ENCODE measurements around the gene PARL. TPM values are rescaled to one million over a fixed set of nuclear protein-coding genes. Genes with fewer than 3 reads are reported as not detected.
A peak's percentile ranks its signal among the peaks of the same experiment; 100 is the strongest.

PARL gene
- polyA plus RNA-seq, 2 of the 4 experiments (the other 2 are of a cell fraction), result 45.9 to 71.6 TPM

DNA sequence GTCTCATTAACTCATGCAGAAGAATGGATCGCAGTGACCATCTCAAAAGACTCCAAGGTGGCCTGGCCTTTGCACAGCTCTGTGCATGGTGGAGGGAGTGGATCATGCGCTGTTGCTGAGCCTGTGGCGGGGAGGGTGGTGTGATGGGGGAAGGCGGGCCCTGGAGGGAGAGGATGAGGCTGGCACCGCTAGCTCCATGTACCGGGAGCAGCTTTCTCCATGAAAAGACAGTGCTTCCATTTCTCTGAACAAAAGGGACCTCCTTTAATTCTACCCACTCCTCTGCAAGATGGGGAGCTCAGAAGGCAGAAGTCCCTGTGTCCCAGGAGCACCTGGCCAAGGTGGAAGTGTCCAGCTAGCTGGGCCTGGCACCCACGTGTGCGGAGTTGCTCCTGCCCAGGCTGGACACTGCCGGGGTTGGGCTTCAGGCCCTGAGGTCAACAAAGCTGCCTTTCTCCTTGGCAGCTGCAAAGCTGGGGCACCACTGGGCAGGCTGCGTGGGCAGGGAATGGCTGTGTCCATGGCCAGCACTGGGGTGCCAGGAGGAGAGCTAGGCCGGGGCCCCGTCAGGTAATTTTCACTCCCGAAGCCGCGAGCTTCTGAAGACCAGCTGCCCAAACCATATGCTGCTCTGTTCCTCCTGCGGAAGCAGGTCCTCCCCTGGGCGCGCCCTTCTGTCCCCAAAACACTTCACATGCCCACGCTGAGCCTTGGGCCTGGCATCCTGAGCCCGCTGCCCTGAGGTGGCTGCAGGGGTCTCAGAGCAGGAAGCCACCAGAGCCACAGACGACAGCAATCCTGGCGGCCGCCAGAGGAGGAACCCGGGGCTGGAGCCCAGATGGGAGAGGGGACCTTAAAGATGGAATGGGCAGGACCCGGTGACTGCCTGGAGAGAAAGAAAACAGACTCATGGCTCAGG lies 65.7 kb downstream of the PARL start:
- Histone ChIP-seq H3K4me3 (no peak overlapping the region), H3K4me2 (no peak overlapping the region), H3K4me1 (peaks cover 3% of the 10 kb centered on the region; the same call in 1 of the 3 replicates), H3K9me3 (no peaks in the 10 kb centered on the region), H3K27ac (no peak overlapping the region)
- peak in 1 of 2 experiments; percentile 9; a peak in 1 of 6 replicates for ATAC-seq
- no peak for FAIRE-seq
- WGBS (ENCODE audit: missing lambda C conversion rate), result 92% methylated on average over 14 of the region's 25 CpGs
- TF ChIP-seq HOXB5 (CRISPR knock-in tag; IDR thresholded peaks at IDR 0.05) (no peak), CTCF (IDR thresholded peaks at IDR 0.05) (no peak), KDM5A (IDR thresholded peaks at IDR 0.05) (no peak), BHLHE40 (IDR thresholded peaks at IDR 0.05; ENCODE audit: low read depth, low read length) (no peak), NR3C1 (IDR thresholded peaks at IDR 0.05) (no peak), ATOH8 (CRISPR knock-in tag; IDR thresholded peaks at IDR 0.05; ENCODE audit: low read depth) (no peak), CBX2 (IDR thresholded peaks at IDR 0.05; ENCODE audit: borderline replicate concordance, low read depth) (no peak)
- TF ChIP-seq, protein P1, sequence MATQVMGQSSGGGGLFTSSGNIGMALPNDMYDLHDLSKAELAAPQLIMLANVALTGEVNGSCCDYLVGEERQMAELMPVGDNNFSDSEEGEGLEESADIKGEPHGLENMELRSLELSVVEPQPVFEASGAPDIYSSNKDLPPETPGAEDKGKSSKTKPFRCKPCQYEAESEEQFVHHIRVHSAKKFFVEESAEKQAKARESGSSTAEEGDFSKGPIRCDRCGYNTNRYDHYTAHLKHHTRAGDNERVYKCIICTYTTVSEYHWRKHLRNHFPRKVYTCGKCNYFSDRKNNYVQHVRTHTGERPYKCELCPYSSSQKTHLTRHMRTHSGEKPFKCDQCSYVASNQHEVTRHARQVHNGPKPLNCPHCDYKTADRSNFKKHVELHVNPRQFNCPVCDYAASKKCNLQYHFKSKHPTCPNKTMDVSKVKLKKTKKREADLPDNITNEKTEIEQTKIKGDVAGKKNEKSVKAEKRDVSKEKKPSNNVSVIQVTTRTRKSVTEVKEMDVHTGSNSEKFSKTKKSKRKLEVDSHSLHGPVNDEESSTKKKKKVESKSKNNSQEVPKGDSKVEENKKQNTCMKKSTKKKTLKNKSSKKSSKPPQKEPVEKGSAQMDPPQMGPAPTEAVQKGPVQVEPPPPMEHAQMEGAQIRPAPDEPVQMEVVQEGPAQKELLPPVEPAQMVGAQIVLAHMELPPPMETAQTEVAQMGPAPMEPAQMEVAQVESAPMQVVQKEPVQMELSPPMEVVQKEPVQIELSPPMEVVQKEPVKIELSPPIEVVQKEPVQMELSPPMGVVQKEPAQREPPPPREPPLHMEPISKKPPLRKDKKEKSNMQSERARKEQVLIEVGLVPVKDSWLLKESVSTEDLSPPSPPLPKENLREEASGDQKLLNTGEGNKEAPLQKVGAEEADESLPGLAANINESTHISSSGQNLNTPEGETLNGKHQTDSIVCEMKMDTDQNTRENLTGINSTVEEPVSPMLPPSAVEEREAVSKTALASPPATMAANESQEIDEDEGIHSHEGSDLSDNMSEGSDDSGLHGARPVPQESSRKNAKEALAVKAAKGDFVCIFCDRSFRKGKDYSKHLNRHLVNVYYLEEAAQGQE (IDR thresholded peaks at IDR 0.05), result no peak
- no peak for DNase-seq (ENCODE audit: low read depth in 1 of 2, low spot score in 1 of 2)
- CTCF ChIA-PET, result interaction anchor here (1.1 kb wide), 1 partner anchor 337 kb away, joined by 3 read pairs; no protein-coding TSS in a partner anchor
- POLR2A ChIA-PET, result no interaction called here

DNA sequence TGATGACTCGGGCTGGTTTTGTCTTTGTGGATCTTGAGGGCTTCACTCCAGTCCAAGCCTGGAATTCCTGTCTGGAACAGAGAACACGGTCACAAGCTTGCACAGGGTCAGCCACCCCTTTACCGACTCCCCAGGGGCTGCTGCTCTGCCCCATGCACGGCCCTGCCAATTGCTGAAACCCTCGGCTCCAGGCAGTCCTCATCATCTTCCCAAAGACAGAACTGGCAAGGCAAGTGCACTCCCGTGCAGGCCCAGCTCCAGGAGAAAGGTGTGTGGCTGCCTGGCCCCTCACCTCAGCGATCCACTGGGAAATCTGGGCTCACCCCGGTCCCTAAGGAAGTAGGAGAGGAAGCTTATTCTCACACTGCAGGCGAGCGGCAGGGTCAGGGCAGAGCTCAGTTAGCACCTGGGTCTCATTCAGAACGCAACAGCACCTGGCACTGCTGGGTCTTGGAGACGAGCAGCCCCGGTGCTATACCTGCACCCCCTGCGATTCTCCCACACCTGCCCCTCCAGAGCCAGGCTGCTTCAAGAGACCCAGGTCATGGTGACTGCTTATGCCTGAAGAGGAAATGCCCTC lies 66.5 kb downstream of the PARL start:
- no peaks in the 10 kb centered on the region for H3K4me1 ChIP-seq
- DNase-seq (ENCODE audit: low read depth in 1 of 2, low spot score in 1 of 2) (no peak), FAIRE-seq (no peak), ATAC-seq (peak in 1 of 2 experiments; percentile 7; a peak in 2 of 6 replicates)
- no peak overlapping the region for H3K4me2 ChIP-seq
- 89% methylated on average over 3 of the region's 14 CpGs for WGBS (ENCODE audit: missing lambda C conversion rate)
- no peak overlapping the region for H3K27ac ChIP-seq
- H3K4me3 ChIP-seq, result no peak overlapping the region
- ChIA-PET CTCF (interaction anchor here (1.6 kb wide), 1 partner anchor 16 kb away, joined by 5 read pairs; no protein-coding TSS in a partner anchor), POLR2A (no interaction called here)
- H3K9me3 ChIP-seq, result no peaks in the 10 kb centered on the region
- TF ChIP-seq BCL3 (IDR thresholded peaks at IDR 0.05) (no peak), ZSCAN20 (CRISPR knock-in tag; IDR thresholded peaks at IDR 0.05) (no peak), HOXB13 (CRISPR knock-in tag; IDR thresholded peaks at IDR 0.05; ENCODE audit: low read depth) (no peak), SREBF2 (IDR thresholded peaks at IDR 0.05) (no peak), USF2 (IDR thresholded peaks at IDR 0.05) (no peak), KDM5A (IDR thresholded peaks at IDR 0.05) (no peak), PHF8 (IDR thresholded peaks at IDR 0.05; ENCODE audit: borderline replicate concordance, low read depth) (no peak), ZFP36 (IDR thresholded peaks at IDR 0.05; ENCODE audit: borderline replicate concordance, partially characterized antibody) (no peak), RFX5 (IDR thresholded peaks at IDR 0.05) (no peak), HOXA7 (CRISPR knock-in tag; IDR thresholded peaks at IDR 0.05) (no peak), ZC3H11A (IDR thresholded peaks at IDR 0.05) (no peak), TP53 (CRISPR knock-in tag; IDR thresholded peaks at IDR 0.05) (no peak), KDM1A (IDR thresholded peaks at IDR 0.05; ENCODE audit: low read depth) (no peak), FOSB (CRISPR knock-in tag; IDR thresholded peaks at IDR 0.05) (no peak)
- TF ChIP-seq, protein P2, sequence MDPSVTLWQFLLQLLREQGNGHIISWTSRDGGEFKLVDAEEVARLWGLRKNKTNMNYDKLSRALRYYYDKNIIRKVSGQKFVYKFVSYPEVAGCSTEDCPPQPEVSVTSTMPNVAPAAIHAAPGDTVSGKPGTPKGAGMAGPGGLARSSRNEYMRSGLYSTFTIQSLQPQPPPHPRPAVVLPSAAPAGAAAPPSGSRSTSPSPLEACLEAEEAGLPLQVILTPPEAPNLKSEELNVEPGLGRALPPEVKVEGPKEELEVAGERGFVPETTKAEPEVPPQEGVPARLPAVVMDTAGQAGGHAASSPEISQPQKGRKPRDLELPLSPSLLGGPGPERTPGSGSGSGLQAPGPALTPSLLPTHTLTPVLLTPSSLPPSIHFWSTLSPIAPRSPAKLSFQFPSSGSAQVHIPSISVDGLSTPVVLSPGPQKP (IDR thresholded peaks at IDR 0.05; ENCODE audit: low read depth, low read length), result no peak
- TF ChIP-seq, protein P3, sequence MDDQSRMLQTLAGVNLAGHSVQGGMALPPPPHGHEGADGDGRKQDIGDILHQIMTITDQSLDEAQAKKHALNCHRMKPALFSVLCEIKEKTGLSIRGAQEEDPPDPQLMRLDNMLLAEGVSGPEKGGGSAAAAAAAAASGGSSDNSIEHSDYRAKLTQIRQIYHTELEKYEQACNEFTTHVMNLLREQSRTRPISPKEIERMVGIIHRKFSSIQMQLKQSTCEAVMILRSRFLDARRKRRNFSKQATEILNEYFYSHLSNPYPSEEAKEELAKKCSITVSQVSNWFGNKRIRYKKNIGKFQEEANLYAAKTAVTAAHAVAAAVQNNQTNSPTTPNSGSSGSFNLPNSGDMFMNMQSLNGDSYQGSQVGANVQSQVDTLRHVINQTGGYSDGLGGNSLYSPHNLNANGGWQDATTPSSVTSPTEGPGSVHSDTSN (IDR thresholded peaks at IDR 0.05), result no peak
- TF ChIP-seq, protein P4, sequence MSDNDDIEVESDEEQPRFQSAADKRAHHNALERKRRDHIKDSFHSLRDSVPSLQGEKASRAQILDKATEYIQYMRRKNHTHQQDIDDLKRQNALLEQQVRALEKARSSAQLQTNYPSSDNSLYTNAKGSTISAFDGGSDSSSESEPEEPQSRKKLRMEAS (IDR thresholded peaks at IDR 0.05), result no peak

Data from A549 (cell line).